Activated CD4-positive, alpha-beta memory T cell treated with anti-CD3 and anti-CD28 coated beads for 36 hours (primary cell): ENCODE data around the gene TPI1. TPM values are rescaled to one million over a fixed set of nuclear protein-coding genes. Genes with fewer than 3 reads are reported as not detected.
A peak's percentile ranks its signal among the peaks of the same experiment; 100 is the strongest.
"Not testable (repeated sequence)": the region's sequence is repeated elsewhere in the genome, so short reads cannot be mapped to it uniquely, and the experiment has no call there.

Source experiments
- CTCF ChIA-PET: fragments of 350-600 bp; sonication (Branson Sonifier 250); formaldehyde crosslinking; loops from one replicate; lab custom pipeline; 2021; ENCODE audit warnings: antibody characterized with exemption, inconsistent platforms; lab: Charles Lee
- POLR2A ChIA-PET: fragments of 350-600 bp; sonication (Branson Sonifier 250); formaldehyde crosslinking; loops from one replicate; lab custom pipeline; 2021; ENCODE audit warnings: antibody characterized with exemption; lab: Charles Lee
- DNase-seq: peaks from one replicate; pipeline ENCODE4 v3.0.0-alpha.2; 2020
- H3K27ac Mint-ChIP-seq: one replicate; pipeline ENCODE4 v1.8.0; 2021; ENCODE audit warnings: mixed read lengths
- H3K27me3 Mint-ChIP-seq: one replicate; pipeline ENCODE4 v1.8.0; 2021; ENCODE audit warnings: mixed read lengths
- H3K36me3 Mint-ChIP-seq: one replicate; pipeline ENCODE4 v1.8.0; 2021; ENCODE audit warnings: mixed read lengths
- H3K4me1 Mint-ChIP-seq: one replicate; pipeline ENCODE4 v1.8.0; 2021; ENCODE audit warnings: low read depth, mixed read lengths
- H3K4me3 Mint-ChIP-seq: one replicate; pipeline ENCODE4 v1.8.0; 2021; ENCODE audit warnings: mild to moderate bottlenecking, mixed read lengths
- H3K9me3 Mint-ChIP-seq: one replicate; pipeline ENCODE4 v1.8.0; 2021; ENCODE audit warnings: mixed read lengths
- intact Hi-C: fragments of 100-400 bp; cut with micrococcal nuclease; formaldehyde crosslinking; loops from one replicate; pipeline ENCODE4 v1.15.1; 2023
- total RNA-seq, 2 experiments: library from RNA; stranded (reverse); gene quantifications; one replicate each; pipeline ENCODE4 v1.2.3, GENCODE V29; 2021

TPI1 gene
- total RNA-seq, 2 experiments from 2014 or later: 1,432 to 1,495 TPM

- Mint-ChIP-seq H3K27ac (no peak overlapping the region), H3K4me1 (no peaks in the 10 kb centered on the region), H3K27me3 (no peaks in the 10 kb centered on the region), H3K36me3 (peaks cover 60% of the 10 kb centered on the region), H3K4me3 (no peak overlapping the region), H3K9me3 (no peaks in the 10 kb centered on the region)
- ChIA-PET CTCF (interaction anchor here (3.3 kb wide), 1 partner anchor 12 kb away, joined by 12 read pairs; the partner anchor contains the start of gene SPSB2), POLR2A (interaction anchor here (1.6 to 1.8 kb wide), 2 partner anchors 8 to 12 kb away, joined by 4 to 8 read pairs; partner anchors contain the start of genes CDCA3, SPSB2 and USP5)
- intact Hi-C loops: no loop called here
- DNase-seq: no peak
Observed at GRCh38 chr12:6860116-6860515, 7.2 kb upstream of the TPI1 start.

- no peaks in the 10 kb centered on the region for H3K9me3 Mint-ChIP-seq
- no peak overlapping the region for H3K27ac Mint-ChIP-seq
- DNase-seq: no peak
- ChIA-PET POLR2A (interaction anchor here (0.9 to 1.8 kb wide), 3 partner anchors 9 to 84 kb away, joined by 3 to 8 read pairs (median 4); partner anchors contain the start of genes CDCA3, SPSB2 and USP5), CTCF (interaction anchor here (3.3 kb wide), 1 partner anchor 12 kb away, joined by 12 read pairs; the partner anchor contains the start of gene SPSB2)
- peaks cover 60% of the 10 kb centered on the region for H3K36me3 Mint-ChIP-seq
- no peaks in the 10 kb centered on the region for H3K4me1 Mint-ChIP-seq
- no peak overlapping the region for H3K4me3 Mint-ChIP-seq
- intact Hi-C loops: no loop called here
- H3K27me3 Mint-ChIP-seq: no peaks in the 10 kb centered on the region
Observed at GRCh38 chr12:6860942-6861341, 6.4 kb upstream of the TPI1 start.

- ChIA-PET CTCF (interaction anchor here (3.3 kb wide), 1 partner anchor 11 kb away, joined by 12 read pairs; the partner anchor contains the start of gene SPSB2), POLR2A (interaction anchor here (0.9 to 1.8 kb wide), 3 partner anchors 10 to 84 kb away, joined by 3 to 8 read pairs (median 4); partner anchors contain the start of genes CDCA3, SPSB2 and USP5)
- Mint-ChIP-seq H3K4me1 (peaks cover under 1% of the 10 kb centered on the region), H3K4me3 (no peak overlapping the region), H3K9me3 (no peaks in the 10 kb centered on the region), H3K27me3 (no peaks in the 10 kb centered on the region), H3K36me3 (peaks cover 59% of the 10 kb centered on the region), H3K27ac (no peak overlapping the region)
- no peak for DNase-seq
- intact Hi-C loops: no loop called here
Observed at GRCh38 chr12:6861391-6861790, 5.9 kb upstream of the TPI1 start.

GRCh38 chr12:6863033-6863432 lies 4.3 kb upstream of the TPI1 start:
- H3K36me3 Mint-ChIP-seq: peaks cover 53% of the 10 kb centered on the region
- H3K9me3 Mint-ChIP-seq: no peaks in the 10 kb centered on the region
- no peaks in the 10 kb centered on the region for H3K27me3 Mint-ChIP-seq
- ChIA-PET POLR2A (interaction anchor here (1.1 kb wide), 1 partner anchor 9 kb away, joined by 4 read pairs; no protein-coding TSS in a partner anchor), CTCF (no interaction called here)
- peaks cover 10% of the 10 kb centered on the region for H3K4me1 Mint-ChIP-seq
- H3K27ac Mint-ChIP-seq: no peak overlapping the region
- no peak for DNase-seq
- no peak overlapping the region for H3K4me3 Mint-ChIP-seq
- intact Hi-C loops: no loop called here

- Mint-ChIP-seq H3K9me3 (no peaks in the 10 kb centered on the region), H3K36me3 (peaks cover 55% of the 10 kb centered on the region), H3K4me1 (peaks cover 16% of the 10 kb centered on the region), H3K4me3 (no peak overlapping the region), H3K27me3 (no peaks in the 10 kb centered on the region), H3K27ac (no peak overlapping the region)
- CTCF ChIA-PET: interaction anchor here (0.6 to 2.1 kb wide), 4 partner anchors 10 to 28 kb away, joined by 3 to 10 read pairs (median 4); partner anchors contain the start of genes CDCA3, SPSB2 and USP5
- intact Hi-C loops: no loop called here
- POLR2A ChIA-PET: interaction anchor here (1.0 to 1.1 kb wide), 2 partner anchors 9 kb away, joined by 4 read pairs; partner anchors contain the start of gene SPSB2
- DNase-seq: no peak
Observed at GRCh38 chr12:6863586-6864321, 3.6 kb upstream of the TPI1 start.

- H3K4me3 Mint-ChIP-seq, DNase-seq, H3K9me3 Mint-ChIP-seq, H3K27me3 Mint-ChIP-seq, intact Hi-C loops: not testable (repeated sequence)
- ChIA-PET POLR2A (interaction anchor here (4.8 kb wide), 1 partner anchor 12 kb away, joined by 94 read pairs; the partner anchor contains the start of genes CDCA3 and USP5), CTCF (interaction anchor here (1.3 to 2.1 kb wide), 4 partner anchors 13 to 302 kb away, joined by 3 to 10 read pairs (median 5); partner anchors contain the start of genes CDCA3 and USP5)
- Mint-ChIP-seq H3K36me3 (peaks cover 61% of the 10 kb centered on the region), H3K4me1 (peaks cover 31% of the 10 kb centered on the region), H3K27ac (peak overlapping the region; percentile 10)
Observed at GRCh38 chr12:6865307-6865706, 2.0 kb upstream of the TPI1 start.

- no peaks in the 10 kb centered on the region for H3K9me3 Mint-ChIP-seq
- H3K36me3 Mint-ChIP-seq: peaks cover 62% of the 10 kb centered on the region
- intact Hi-C loops: no loop called here
- ChIA-PET CTCF (interaction anchor here (1.1 to 3.8 kb wide), 4 partner anchors 13 to 113 kb away, joined by 3 to 49 read pairs (median 5); partner anchors contain the start of genes CDCA3, MLF2 and USP5), POLR2A (interaction anchor here (0.5 to 4.8 kb wide), 13 partner anchors 8 to 1065 kb away, joined by 3 to 94 read pairs (median 3); partner anchors contain the start of genes C12orf57, CDCA3, MLF2 and PTPN6)
- peaks cover 41% of the 10 kb centered on the region for H3K4me1 Mint-ChIP-seq
- DNase-seq: no peak
- no peak overlapping the region for H3K27ac Mint-ChIP-seq
- no peaks in the 10 kb centered on the region for H3K27me3 Mint-ChIP-seq
- H3K4me3 Mint-ChIP-seq: peak overlapping the region; percentile 98
Observed at GRCh38 chr12:6866163-6866919, 990 bp upstream of the TPI1 start.

GRCh38 chr12:6866920-6867412 lies 365 bp upstream of the TPI1 start:
- Mint-ChIP-seq H3K27me3 (no peaks in the 10 kb centered on the region), H3K27ac (peak overlapping the region; percentile 98), H3K4me3 (peak overlapping the region; percentile 98), H3K36me3 (peaks cover 63% of the 10 kb centered on the region), H3K9me3 (no peaks in the 10 kb centered on the region), H3K4me1 (peaks cover 48% of the 10 kb centered on the region)
- ChIA-PET POLR2A (interaction anchor here (0.5 to 4.8 kb wide), 13 partner anchors 9 to 1065 kb away, joined by 3 to 94 read pairs (median 3); partner anchors contain the start of genes C12orf57, CDCA3, MLF2 and PTPN6), CTCF (interaction anchor here (0.7 to 3.8 kb wide), 3 partner anchors 14 to 246 kb away, joined by 3 to 49 read pairs (median 3); partner anchors contain the start of genes CDCA3, MLF2 and USP5)
- no peak for DNase-seq
- intact Hi-C loops: no loop called here

GRCh38 chr12:6868211-6869048 lies 1.1 kb downstream of the TPI1 start:
- CTCF ChIA-PET: interaction anchor here (0.7 to 3.8 kb wide), 10 partner anchors 12 to 115 kb away, joined by 3 to 49 read pairs (median 8); partner anchors contain the start of genes CDCA3, LRRC23, MLF2 and USP5
- intact Hi-C loops: loop anchor here (1.0 kb wide), 3 partner anchors 16 to 32 kb away; partner anchors contain the start of gene USP5
- peak; percentile 41 for DNase-seq

More at GRCh38 chr12:6868211-6869048, 1.1 kb downstream of the TPI1 start:
- POLR2A ChIA-PET: interaction anchor here (0.9 to 4.8 kb wide), 11 partner anchors 15 to 334 kb away, joined by 3 to 94 read pairs (median 4); partner anchors contain the start of genes C12orf57, CD4, CDCA3 and GAPDH
- Mint-ChIP-seq H3K4me1 (peaks cover 55% of the 10 kb centered on the region), H3K36me3 (peaks cover 62% of the 10 kb centered on the region), H3K27ac (peak overlapping the region; percentile 97), H3K27me3 (no peaks in the 10 kb centered on the region), H3K4me3 (peak overlapping the region; percentile 98), H3K9me3 (no peaks in the 10 kb centered on the region)
